Measurements from ENCODE around the gene AMBRA1.

Gene AMBRA1, protein sequence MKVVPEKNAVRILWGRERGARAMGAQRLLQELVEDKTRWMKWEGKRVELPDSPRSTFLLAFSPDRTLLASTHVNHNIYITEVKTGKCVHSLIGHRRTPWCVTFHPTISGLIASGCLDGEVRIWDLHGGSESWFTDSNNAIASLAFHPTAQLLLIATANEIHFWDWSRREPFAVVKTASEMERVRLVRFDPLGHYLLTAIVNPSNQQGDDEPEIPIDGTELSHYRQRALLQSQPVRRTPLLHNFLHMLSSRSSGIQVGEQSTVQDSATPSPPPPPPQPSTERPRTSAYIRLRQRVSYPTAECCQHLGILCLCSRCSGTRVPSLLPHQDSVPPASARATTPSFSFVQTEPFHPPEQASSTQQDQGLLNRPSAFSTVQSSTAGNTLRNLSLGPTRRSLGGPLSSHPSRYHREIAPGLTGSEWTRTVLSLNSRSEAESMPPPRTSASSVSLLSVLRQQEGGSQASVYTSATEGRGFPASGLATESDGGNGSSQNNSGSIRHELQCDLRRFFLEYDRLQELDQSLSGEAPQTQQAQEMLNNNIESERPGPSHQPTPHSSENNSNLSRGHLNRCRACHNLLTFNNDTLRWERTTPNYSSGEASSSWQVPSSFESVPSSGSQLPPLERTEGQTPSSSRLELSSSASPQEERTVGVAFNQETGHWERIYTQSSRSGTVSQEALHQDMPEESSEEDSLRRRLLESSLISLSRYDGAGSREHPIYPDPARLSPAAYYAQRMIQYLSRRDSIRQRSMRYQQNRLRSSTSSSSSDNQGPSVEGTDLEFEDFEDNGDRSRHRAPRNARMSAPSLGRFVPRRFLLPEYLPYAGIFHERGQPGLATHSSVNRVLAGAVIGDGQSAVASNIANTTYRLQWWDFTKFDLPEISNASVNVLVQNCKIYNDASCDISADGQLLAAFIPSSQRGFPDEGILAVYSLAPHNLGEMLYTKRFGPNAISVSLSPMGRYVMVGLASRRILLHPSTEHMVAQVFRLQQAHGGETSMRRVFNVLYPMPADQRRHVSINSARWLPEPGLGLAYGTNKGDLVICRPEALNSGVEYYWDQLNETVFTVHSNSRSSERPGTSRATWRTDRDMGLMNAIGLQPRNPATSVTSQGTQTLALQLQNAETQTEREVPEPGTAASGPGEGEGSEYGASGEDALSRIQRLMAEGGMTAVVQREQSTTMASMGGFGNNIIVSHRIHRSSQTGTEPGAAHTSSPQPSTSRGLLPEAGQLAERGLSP (N-terminal part only)

DNA sequence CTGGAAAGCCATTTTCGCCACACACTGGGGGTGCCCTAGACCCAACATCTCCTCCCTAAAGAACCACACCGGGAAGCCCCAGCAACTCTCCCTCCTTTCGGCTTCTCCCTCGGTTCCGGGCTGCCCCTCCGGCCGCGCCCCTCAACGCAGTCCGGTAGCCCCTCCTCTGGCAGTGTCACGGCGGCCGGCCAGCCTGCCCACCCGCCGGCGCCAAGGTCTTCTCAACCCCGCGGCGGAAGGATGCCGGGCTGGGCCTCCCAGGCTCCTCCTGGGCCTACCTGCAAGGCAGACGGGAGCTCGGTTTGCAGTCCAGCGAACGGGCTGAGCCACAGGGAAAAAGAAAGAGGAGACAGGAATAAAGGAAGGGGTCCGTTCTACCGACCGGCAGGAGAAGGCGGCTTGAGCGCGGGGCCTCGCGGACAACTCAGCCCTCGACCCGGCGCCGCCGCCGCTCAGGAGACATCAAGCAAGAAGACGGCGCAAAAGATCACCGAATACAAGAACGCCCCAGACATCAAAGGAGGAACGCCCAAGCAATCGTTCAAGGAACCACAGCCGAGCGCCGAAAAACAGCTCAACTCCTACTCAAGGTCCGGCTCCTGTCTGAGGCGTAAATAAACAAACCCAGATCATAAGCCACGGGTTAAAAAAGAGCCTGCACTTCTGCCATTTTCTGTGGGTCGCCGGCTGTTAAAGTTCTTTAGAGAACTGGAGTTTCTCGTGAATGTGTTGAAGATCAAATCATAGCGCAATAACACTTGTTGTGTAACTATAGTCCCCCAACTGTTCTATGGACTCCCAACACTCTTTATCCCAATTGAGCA, at the start of gene AMBRA1:
Gene AMBRA1 (minus strand): TSS at position 474 of the 824 bp plus-strand sequence. CDS start 45,643 bp downstream, outside the sequence.
- DNase-seq (ENCODE audit: insufficient read length, low spot score): peak; percentile 72
- TF ChIP-seq POLR2A (IDR thresholded peaks at IDR 0.05; ENCODE audit: low read depth, low read length): peak; percentile 70
- peak; percentile 80 for FAIRE-seq

DNA sequence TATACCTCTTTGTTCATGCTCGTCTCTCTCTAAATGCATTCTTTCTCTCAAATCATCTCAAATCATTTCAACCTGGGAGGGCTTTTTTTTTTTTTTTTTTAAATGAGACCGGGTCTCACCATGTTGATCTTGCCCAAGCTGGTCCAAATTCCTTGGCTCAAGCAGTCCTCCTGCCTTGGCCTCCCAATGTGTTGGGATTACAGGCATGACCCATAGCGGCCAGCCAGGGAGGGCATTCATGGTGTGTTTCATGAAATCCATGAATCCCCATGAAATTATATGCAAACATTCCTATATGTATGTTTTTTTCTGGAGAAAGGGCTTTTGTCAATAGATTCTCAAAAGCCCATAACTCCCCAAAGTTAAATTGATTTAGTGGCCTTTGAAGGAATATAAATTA, 49.7 kb upstream of the AMBRA1 start:
- no peak for TF ChIP-seq POLR2A (IDR thresholded peaks at IDR 0.05; ENCODE audit: low read depth, low read length)
- FAIRE-seq: no peak
- no peak for DNase-seq (ENCODE audit: insufficient read length, low spot score)

DNA sequence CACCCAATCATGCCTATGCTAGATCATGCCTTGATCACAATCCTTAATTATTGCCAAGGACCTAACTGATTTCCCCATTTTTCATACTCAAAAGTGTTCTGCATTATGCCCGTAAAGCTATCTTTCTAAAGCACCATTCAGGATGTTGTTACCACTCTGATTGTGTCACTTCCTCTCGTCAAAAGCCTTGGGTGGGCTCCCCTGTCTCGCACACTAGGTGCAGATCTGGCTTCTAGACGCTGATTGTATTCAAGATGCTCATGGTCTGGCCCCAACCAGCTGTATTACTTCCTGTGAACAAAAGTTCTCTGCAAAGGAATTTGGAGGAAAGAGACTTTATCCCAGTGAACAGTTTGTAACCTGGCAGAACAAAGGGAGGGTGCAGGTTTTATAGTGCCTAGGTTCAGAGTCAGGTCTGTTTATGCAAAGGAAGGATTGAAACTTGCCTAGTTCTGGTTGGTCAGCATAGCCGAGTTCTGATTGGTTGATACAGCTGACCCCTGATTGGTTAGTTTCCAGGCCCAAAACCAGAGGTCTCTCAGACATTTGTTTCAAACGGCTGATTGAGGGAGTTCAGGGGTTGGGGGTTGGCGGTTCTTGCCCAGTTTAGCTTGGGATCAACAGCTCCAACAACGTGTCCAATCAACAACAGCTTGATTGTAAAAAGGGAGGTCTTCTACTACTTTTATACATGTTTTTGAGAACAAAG, 49.0 kb upstream of the AMBRA1 start:
- FAIRE-seq (no peak), DNase-seq (ENCODE audit: insufficient read length, low spot score) (no peak)
- TF ChIP-seq POLR2A (IDR thresholded peaks at IDR 0.05; ENCODE audit: low read depth, low read length): no peak

DNA sequence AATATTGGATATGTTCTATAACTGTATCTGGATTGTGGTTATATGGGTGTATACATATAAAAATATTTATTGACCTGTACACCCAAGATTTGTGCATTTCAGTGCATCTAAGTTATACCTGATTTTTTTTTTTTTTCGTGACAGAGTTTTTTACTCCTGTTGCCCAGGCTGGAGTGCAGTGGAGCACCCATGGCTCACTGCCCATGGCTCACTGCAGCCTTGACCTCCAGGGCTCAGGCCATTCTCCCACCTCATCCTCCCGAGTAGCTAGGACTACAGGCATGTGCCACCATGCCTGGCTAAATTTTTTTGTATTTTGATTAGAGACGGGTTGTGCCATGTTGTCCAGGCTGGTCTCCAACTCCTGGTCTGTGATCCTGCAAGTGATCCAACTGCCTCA, 47.8 kb upstream of the AMBRA1 start:
- FAIRE-seq: no peak
- no peak for TF ChIP-seq POLR2A (IDR thresholded peaks at IDR 0.05; ENCODE audit: low read depth, low read length)
- no peak for DNase-seq (ENCODE audit: insufficient read length, low spot score)

DNA sequence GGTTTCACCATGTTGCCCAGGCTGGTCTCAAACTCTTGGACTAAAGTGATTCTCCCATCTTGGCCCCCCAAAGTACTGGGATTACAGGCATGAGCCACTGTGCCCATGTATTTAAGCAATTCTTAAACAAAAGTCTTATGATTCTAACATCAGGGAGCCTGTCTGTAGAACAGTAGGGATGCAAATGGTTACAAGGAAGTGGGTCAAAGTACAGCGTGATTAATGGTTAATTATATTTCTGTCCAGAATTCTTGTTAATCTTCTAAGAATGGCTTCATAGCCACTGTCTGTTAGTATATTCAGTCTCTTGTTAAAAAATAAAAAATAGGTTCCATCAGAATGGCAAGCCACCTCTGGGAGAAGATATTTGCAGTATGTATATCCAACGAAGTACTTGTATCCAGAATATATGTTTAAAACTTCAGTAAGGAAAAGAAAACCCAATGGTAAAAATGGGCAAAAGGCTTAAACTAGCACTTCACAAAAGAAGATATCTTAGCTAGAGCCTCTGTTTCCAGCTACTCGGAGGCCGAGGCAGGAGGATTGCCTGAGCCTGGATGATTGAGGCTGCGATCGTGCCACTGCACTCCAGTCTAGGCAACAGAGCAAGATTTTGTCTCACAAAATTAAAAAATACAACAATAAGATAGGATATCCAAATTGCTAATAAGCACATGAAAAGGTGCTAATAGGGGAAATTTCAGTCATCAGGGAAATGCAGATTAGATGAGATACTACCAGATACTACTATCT, 46.4 kb upstream of the AMBRA1 start:
- no peak for FAIRE-seq
- no peak for DNase-seq (ENCODE audit: insufficient read length, low spot score)
- TF ChIP-seq POLR2A (IDR thresholded peaks at IDR 0.05; ENCODE audit: low read depth, low read length): no peak

DNA sequence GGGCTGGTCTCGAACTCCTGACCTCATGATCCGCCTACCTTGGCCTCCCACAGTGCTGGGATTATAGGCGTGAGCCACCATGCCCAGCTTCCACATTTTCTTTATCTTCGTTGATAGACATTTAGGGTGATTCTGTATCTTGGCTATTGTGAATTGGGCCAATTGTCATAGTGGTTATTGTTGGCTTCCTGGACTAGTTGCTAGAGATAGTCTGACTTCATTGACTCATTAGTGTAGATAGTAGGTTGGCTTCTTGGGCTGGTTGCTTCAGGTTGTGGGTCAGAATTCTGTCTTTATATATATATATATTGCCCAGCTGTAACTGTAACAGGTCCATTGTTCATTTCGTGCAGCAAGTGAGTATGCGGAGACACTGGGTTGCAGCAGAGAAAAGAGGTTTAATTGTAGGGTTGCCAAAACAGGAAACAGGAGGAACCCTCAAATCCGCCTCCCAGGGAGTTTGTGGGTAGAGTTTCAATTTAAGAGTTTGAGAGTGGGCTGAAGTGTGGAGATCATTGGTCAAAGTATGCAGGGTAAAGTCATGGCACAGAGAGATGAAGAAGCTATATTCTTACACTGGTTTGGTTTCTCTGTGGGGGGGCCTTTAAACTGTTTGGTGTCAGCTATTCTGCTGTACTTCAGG, 45.5 kb upstream of the AMBRA1 start:
- TF ChIP-seq POLR2A (IDR thresholded peaks at IDR 0.05; ENCODE audit: low read depth, low read length): no peak
- DNase-seq (ENCODE audit: insufficient read length, low spot score) (no peak), FAIRE-seq (no peak)

DNA sequence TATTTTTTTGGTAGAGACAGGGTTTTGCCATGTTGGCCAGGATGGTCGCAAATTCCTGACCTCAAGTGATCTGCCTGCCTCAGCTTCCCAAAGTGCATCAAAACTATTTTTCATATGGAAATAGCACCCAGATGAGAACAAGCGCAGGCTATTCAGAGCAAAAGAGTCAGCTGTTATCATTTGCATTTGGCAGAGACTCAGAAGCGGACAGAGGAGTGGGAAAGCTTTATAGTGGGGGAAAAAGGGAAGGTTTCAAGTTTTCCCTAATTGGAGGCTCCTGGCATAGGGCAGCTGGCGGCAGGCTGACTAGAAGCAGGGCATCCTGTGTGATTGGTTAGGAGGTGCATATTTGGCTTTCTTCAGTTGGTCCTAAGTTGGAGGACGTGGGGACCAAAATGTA, 43.7 kb upstream of the AMBRA1 start:
- FAIRE-seq (no peak), DNase-seq (ENCODE audit: insufficient read length, low spot score) (no peak)
- TF ChIP-seq POLR2A (IDR thresholded peaks at IDR 0.05; ENCODE audit: low read depth, low read length): no peak

DNA sequence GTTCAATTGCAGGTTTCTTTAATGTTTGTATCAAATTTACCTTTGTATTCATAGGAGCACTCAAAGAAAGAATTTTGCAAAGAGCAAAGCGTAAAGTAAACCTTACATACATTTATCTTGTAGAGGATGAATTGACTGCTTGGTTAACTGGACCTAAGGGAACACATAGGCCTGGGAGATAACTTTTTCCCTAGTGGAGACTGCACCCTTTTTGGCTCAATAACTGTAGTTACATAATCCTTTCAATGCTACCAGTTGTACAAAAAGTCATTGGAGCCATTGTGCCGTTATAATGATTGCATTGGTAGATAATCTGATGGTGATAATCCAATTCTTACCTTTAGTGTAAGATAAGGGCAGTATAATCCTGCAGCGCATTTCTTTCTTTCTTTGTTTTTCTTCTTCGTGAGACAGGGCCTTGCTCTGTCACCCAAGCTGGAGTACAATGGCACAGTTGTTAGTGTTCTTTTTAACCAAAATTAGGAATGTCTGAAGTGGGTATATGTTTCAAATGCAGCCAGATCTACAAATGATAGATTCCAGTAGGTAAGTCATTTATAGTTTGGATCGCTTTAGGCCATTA, 41.8 kb upstream of the AMBRA1 start:
- DNase-seq (ENCODE audit: insufficient read length, low spot score) (no peak), FAIRE-seq (no peak)
- TF ChIP-seq POLR2A (IDR thresholded peaks at IDR 0.05; ENCODE audit: low read depth, low read length): no peak

DNA sequence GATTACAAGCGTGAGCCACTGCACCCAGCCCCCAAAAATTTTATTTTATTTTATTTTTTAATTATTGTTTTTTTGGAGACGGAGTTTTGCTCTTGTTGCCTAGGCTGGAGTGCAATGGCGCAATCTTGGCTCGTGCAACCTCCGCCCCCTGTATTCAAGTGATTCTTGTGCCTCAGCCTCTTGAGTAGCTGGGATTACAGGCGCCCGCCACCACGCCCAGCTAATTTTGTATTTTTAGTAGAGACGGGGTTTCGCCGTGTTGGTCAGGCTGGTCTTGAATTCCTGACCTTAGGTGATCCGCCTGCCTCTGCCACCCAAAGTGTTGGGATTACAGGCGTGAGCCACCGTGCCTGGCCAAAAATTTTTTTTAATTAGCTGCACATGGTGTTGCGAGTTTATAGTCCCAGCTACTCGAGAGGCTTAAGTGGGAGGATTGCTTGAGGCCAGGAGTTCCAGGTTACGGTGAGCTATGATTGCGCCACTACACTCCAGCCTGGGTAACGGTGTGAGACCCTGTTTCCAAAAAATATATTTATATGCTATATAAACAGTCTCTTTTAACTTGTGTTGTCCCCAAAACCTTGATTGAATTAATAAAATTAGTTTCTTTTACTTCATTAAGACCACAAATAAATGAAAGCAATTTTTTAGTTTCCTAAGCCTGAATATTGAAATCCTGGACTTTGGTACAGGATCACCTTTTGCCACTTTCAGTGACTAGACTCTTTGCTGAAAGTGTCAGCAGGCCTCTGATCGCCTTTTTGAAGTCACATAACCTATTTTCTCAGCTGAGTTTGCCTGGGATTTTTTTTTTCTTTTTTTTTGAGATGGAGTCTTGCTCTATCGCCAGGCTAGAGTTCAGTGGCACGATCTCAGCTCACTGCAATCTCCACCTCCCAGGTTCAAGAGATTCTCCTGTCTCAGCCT, 39.7 kb upstream of the AMBRA1 start:
- no peak for TF ChIP-seq POLR2A (IDR thresholded peaks at IDR 0.05; ENCODE audit: low read depth, low read length)
- FAIRE-seq: no peak

DNA sequence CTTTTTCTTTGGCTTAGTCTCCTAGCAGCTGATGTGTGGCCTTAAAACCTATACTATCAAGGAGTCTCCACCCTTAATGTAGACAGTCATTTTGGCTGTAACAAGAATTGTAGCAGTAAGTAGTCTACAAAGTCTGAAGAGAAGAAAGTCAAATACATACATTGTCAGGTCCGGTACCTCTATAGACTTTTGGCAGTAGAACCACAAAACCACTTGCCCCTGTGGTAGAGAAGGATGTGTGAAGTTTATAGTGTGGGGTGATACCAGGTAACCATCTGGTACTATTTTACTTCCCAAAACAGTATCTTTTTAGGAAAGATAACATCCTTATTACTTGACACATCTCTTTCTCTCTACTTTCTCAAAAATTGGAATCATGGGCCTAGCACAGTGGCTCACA, 38.7 kb upstream of the AMBRA1 start:
- DNase-seq (ENCODE audit: insufficient read length, low spot score) (no peak), FAIRE-seq (no peak)
- no peak for TF ChIP-seq POLR2A (IDR thresholded peaks at IDR 0.05; ENCODE audit: low read depth, low read length)

More for the DNA sequence above, 39.7 kb upstream of the AMBRA1 start:
- DNase-seq (ENCODE audit: insufficient read length, low spot score): no peak

All from H54 (cell line).